Esophagus muscularis mucosa (tissue), 3 donors: ENCODE results near the gene ACSM2A.

Source experiments
- CTCF ChIP-seq, 3 experiments: fragments of 200-600 bp in 2 of 3; fragments of 450-650 bp in 1 of 3; sonication (generic) in 2 of 3; IDR thresholded peaks; one replicate each; pipeline ENCODE4 v1.5.1; 2017 to 2019; ENCODE audit warnings: antibody characterized with exemption in 3 of 3, mild to moderate bottlenecking in 2 of 3, moderate library complexity in 1 of 3
- POLR2AphosphoS5 ChIP-seq, 2 donors: sonication (generic); formaldehyde crosslinking; IDR thresholded peaks; one replicate each; pipeline ENCODE4 v1.6.1; 2017; ENCODE audit warnings: antibody characterized with exemption in 2 of 2

GRCh38 chr16:20510323-20510722 is 59.0 kb downstream of the ACSM2A start:
- TF ChIP-seq CTCF (IDR thresholded peaks at IDR 0.05) (no peak), POLR2AphosphoS5 (IDR thresholded peaks at IDR 0.05) (no peak)
